Erythroblast (primary cell): Measurements from ENCODE around the gene POU4F1.

Source experiments
- GATA1 ChIP-seq: IDR thresholded peaks from 2 replicates; pipeline ENCODE4 v1.6.1; 2011; ENCODE audit warnings: low read depth, mild to moderate bottlenecking, control low read depth, low read length, moderate library complexity
- POLR2A ChIP-seq: IDR thresholded peaks from 2 replicates; pipeline ENCODE4 v1.6.1; 2011; ENCODE audit warnings: mild to moderate bottlenecking, low read length

DNA sequence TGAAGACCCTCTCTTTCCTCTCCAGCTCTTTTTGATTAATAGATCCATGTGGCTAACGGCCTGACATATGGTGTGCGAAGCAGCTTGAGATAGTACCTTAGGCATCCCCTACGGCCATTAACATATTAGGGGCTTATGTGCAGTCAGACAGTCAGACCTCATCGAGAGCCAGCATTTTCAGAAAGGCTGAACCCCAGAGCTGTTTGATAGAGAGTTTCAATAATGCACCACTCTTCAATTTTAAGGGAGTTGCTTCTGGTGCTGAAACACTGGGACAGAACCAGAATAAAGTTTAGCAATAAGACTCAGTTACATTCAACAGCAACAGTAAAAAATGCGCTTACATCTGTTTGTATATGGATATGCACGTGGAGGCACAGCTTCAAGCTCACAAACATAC, 10.8 kb downstream of the POU4F1 start:
- TF ChIP-seq POLR2A (no peak), GATA1 (no peak)
